NCI-H2029 treated with DMSO at 0.1 percent for 48 hours (cell line): ENCODE data around the gene TOP1.

Experiments used
- DNase-seq: peaks from one replicate; lab custom pipeline; 2025; lab: John Stamatoyannopoulos, UW

The TOP1 gene

GRCh38 chr20:41145821-41146620, 117.4 kb downstream of the TOP1 start:
- DNase-seq: no peak

GRCh38 chr20:41147767-41148191, 119.2 kb downstream of the TOP1 start:
- no peak for DNase-seq

GRCh38 chr20:41148942-41149341, 120.3 kb downstream of the TOP1 start:
- DNase-seq: no peak

GRCh38 chr20:41150664-41151063, 122.0 kb downstream of the TOP1 start:
- DNase-seq: no peak

- DNase-seq: no peak
Observed at GRCh38 chr20:41151134-41151869, 122.7 kb downstream of the TOP1 start.

GRCh38 chr20:41152108-41152757, 123.6 kb downstream of the TOP1 start:
- DNase-seq: no peak

- no peak for DNase-seq
Observed at GRCh38 chr20:41154436-41155176, 126.0 kb downstream of the TOP1 start.

GRCh38 chr20:41155261-41155660, 126.6 kb downstream of the TOP1 start:
- no peak for DNase-seq

- DNase-seq: no peak
Observed at GRCh38 chr20:41158082-41158625, 129.5 kb downstream of the TOP1 start.

GRCh38 chr20:41159547-41159946, 130.9 kb downstream of the TOP1 start:
- no peak for DNase-seq

- DNase-seq: no peak
Observed at GRCh38 chr20:41160686-41161085, 132.1 kb downstream of the TOP1 start.

- DNase-seq: no peak
Observed at GRCh38 chr20:41161886-41162285, 133.3 kb downstream of the TOP1 start.

- no peak for DNase-seq
Observed at GRCh38 chr20:41162396-41162795, 133.8 kb downstream of the TOP1 start.

- no peak for DNase-seq
Observed at GRCh38 chr20:41163821-41164220, 135.2 kb downstream of the TOP1 start.

GRCh38 chr20:41165001-41165882, 136.6 kb downstream of the TOP1 start:
- DNase-seq: no peak

- no peak for DNase-seq
Observed at GRCh38 chr20:41166201-41167117, 137.8 kb downstream of the TOP1 start.

- DNase-seq: no peak
Observed at GRCh38 chr20:41167118-41167470, 138.5 kb downstream of the TOP1 start.

GRCh38 chr20:41167481-41168253, 139.0 kb downstream of the TOP1 start:
- no peak for DNase-seq
